Medulla oblongata (tissue), 1 donor: ENCODE data around the gene FIS1.
"Not testable (repeated sequence)": the region's sequence is repeated elsewhere in the genome, so short reads cannot be mapped to it uniquely, and the experiment has no call there.

Experiments
- DNase-seq: peaks from one replicate; pipeline ENCODE4 v3.0.0-alpha.2; 2015; ENCODE audit errors: extremely low spot score

The FIS1 gene

DNA sequence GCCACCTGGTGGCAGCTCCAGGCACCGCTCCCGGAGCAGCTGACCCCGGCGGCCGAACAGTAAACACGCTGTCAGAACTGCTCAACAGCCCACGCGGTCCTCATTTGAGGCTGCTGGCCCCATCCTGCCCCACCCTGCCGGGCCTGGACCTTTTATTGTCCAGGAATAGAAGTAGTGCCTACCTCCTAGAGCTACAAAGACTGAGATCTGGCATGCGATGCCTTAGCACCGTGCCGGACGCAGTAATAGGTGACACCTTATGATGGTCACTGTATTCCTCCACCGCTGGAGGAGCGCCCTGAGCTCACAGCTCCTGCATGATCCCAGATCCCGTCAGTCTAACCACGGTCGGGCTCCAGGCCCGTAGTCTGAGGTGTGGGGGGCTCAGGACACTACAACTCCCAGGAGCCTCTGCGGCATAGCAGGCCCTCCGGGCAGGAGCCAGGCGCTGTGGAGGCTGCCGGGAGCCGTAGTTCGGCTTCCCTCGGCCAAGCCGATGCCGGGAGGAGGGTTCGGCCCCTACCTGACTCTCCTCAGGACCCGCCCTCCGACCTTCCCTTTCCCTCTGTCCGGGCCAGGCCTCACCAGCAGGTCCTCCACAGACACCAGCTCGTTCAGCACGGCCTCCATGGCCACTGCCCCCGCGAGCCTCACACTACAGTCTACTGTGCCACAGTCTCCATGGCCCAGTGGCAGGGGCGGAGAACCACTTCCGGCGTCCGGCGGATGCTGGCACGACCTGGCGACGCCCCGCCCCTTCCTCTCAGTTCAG, at the start of gene FIS1:
TSS of gene FIS1 (minus strand) at position 707 of the 772 bp plus-strand sequence. CDS start at position 630, 77 bp downstream.
- DNase-seq: peak; percentile 95

DNA sequence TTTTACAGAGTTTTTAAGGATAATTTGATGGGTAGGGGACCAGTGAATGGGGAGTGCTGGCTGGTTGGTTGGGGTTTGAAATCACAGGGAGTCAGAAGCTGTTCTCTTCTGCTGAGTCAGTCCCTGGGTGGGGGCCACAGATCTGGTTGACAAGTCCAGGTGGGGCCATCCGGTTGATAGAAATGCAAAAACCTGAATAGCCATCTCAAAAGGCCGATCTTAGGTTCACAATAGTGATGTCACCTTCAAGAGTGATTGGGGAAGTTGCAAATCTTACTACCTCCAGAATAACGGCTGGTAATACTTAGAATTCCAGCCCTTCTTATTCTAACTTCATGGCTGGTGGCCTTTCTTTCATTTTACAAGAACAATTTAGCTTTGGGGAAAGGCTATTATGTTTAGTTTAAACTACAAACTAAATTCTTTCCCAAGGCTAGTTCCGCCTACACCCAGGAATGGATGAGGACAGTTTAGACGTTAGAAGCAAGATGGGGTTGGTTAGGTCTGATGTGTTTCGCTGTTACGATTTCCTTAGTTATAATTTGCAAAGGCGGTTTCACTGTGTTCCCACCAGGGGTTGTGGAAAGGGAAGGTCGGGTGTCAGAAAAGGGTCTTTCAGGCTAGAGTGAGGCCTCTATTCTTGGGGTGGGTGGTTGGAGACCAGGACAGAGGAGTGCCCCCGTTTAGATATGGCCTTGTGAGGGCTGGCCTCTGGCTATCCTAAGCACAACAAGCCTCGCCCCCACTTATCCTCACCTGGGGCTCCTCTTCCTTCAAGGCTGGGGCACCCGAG, 49.4 kb upstream of the FIS1 start:
- no peak for DNase-seq

- not testable (repeated sequence) for DNase-seq
These were observed 48.5 kb upstream of the FIS1 start for GRCh38 chr7:101293069-101294021.

DNA sequence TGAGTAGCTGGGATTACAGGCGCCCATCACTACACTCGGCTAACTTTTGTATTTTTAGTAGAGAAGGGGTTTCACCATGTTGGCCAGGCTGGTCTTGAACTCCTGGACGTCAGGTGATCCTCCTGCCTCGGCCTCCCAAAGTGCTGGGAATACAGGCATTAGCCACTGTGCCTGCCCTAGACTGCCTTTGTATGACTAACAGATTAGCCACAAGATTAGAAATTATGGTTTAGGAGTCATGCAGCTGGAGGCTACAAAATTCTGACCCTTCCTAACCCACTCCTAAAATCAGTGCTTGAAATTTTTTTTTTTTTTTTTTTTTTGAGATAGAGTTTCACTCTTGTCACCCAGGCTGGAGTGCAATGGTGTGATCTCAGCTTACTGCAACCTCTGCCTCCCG, 47.7 kb upstream of the FIS1 start:
- DNase-seq: not testable (repeated sequence)

GRCh38 chr7:101290186-101291037, 45.5 kb upstream of the FIS1 start:
- peak; percentile 34 for DNase-seq

GRCh38 chr7:101289687-101290086, 44.8 kb upstream of the FIS1 start:
- DNase-seq: not testable (repeated sequence)

- no peak for DNase-seq
These were observed 43.6 kb upstream of the FIS1 start for GRCh38 chr7:101288439-101288838.

GRCh38 chr7:101287032-101287431, 42.2 kb upstream of the FIS1 start:
- DNase-seq: no peak

- DNase-seq: not testable (repeated sequence)
These were observed 41.0 kb upstream of the FIS1 start for GRCh38 chr7:101285880-101286279.

GRCh38 chr7:101285171-101285570, 40.3 kb upstream of the FIS1 start:
- DNase-seq: no peak

DNA sequence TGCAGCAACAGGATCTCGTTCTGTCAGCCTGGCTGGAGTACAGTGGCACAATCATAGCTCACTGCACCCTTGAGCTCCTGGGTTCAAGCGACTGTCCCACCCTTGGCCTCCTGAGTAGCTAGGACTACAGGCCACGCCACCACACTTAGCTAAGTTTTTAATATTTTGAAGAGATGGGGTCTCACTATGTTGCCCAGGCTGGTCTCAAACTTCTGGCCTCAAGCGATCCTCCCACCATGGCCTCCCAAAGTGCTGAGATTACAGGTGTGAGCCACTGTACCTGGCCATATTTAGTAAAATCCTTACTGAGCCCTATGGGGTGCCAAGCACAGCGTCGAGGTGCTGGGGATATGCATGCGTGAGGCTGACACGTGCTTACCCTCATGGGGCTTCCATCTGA, 36.0 kb upstream of the FIS1 start:
- not testable (repeated sequence) for DNase-seq

DNA sequence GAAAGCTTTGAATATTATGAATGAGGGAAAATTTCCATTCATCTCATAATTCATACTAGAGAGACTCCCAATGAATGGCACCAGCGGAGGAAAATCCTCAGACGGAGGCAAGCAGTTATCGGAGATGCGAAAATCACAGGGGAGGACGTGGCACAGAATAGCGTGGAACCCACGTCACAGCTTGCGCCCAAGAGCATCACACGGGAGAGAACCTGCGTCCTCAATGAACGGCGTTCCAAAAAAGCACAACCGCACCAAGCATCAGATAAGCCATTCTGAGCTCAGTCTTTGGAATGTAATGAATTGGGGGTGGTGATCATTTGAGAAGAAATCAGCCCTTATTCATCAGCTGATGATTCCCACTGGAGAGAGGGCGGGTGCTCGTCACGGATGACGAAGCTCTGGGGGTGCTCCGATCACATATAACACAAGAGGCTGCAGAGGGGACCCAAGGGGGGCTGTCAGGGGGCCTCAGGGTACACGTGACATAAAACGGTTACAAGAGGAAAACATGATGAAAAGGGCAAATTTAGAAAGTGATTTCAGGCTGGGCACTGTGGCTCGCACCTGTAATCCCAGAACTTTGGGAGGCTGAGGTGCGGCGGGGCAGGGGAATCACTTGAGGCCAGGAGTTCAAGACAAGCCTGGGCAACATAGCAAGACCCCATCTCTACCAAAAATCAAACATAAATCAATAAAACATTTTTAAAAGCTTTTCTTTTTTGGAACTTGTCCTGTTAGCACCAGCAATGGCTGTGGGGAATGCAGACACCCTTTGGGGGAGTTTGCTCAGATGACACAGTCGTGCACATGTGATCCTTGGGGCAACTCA, 33.8 kb upstream of the FIS1 start:
- DNase-seq: no peak

GRCh38 chr7:101277155-101277554, 32.3 kb upstream of the FIS1 start:
- no peak for DNase-seq

GRCh38 chr7:101273206-101273605, 28.3 kb upstream of the FIS1 start:
- no peak for DNase-seq

DNA sequence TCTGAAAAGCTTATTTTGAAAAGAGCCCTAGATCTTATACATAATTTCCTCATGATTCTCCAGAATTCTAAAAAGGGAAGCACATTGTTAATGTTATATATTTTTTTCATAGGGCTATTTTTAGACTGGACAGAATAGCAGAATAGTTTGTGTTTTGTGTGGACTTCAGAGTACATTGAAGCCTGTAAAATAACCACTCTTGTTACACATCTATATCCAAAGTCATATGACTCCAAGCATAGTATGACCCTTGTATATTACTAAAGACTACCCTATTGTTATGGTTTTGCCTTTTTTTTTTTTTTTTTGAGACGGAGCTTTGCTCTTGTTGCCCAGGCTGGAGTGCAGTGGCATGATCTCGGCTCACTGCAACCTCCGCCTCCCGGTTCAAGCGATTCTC, 26.1 kb upstream of the FIS1 start:
- DNase-seq: peak; percentile 62

DNA sequence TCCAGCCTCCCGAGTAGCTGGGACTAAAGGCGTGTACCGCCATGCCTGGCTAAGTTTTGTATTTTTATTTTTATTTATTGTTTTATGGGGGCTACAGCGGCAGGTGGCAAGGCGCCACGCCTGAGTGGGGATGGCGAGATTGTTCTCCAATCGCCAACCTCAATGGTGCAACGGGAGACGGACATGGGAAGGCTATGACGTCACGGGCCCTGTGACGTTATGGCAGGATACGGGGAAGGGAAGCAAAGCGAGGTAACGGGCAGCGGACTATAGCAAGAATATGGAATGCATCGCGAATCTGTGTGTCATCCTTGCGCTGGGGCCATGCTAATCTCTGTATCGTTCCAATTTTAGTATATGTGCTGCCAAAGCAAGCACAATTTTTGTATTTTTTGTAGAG, 24.8 kb upstream of the FIS1 start:
- no peak for DNase-seq

GRCh38 chr7:101265622-101266516, 21.0 kb upstream of the FIS1 start:
- DNase-seq: no peak

- not testable (repeated sequence) for DNase-seq
These were observed 19.3 kb upstream of the FIS1 start for GRCh38 chr7:101264102-101264706.
